Left ventricle myocardium inferior (tissue), 1 donor: ENCODE data around the gene GBP7. TPM values are rescaled to one million over a fixed set of nuclear protein-coding genes. Genes with fewer than 3 reads are reported as not detected.

Experiments
- DNase-seq: peaks from one replicate; pipeline ENCODE4 v3.0.0-alpha.2; 2020
- H3K27ac ChIP-seq: fragments of 200-600 bp; replicated peaks from 2 replicates; pipeline ENCODE4 v1.8.0; 2021
- H3K27me3 ChIP-seq: fragments of 200-600 bp; 2 replicates; pipeline ENCODE4 v1.8.0; 2021; ENCODE audit warnings: low read depth
- H3K36me3 ChIP-seq: fragments of 200-600 bp; 2 replicates; pipeline ENCODE4 v1.8.0; 2021
- H3K4me1 ChIP-seq: fragments of 200-600 bp; 2 replicates; pipeline ENCODE4 v1.8.0; 2021
- H3K4me3 ChIP-seq: fragments of 200-600 bp; 2 replicates; pipeline ENCODE4 v1.8.0; 2021; ENCODE audit warnings: mild to moderate bottlenecking, moderate library complexity
- H3K9me3 ChIP-seq: fragments of 200-600 bp; replicated peaks from 2 replicates; pipeline ENCODE4 v1.8.0; 2021
- CTCF ChIP-seq: fragments of 200-600 bp; IDR thresholded peaks from 2 replicates; pipeline ENCODE4 v1.8.0; 2021; ENCODE audit warnings: antibody characterized with exemption, mild to moderate bottlenecking, borderline replicate concordance
- intact Hi-C: fragments of 100-400 bp; cut with micrococcal nuclease; formaldehyde crosslinking; loops from one replicate; pipeline ENCODE4 v1.11.0; 2022
- total RNA-seq: library from RNA; stranded (reverse); fragmentation: NEBNext Ultra II Directional; extraction: Animal tissue kit (Norgen Biotek cat#: 25700); gene quantifications from one replicate; pipeline ENCODE4 v1.2.1, GENCODE V29; 2021
- donor health status: DM: no; HTN: yes; CAD: no; lungs with severe emphysema.

Gene GBP7
- total RNA-seq, 1 donor from 2014 or later: 0.11 TPM

GRCh38 chr1:89151047-89151446 lies 24.8 kb downstream of the GBP7 start:
- Histone ChIP-seq H3K4me3 (no peak overlapping the region), H3K9me3 (peaks cover 3% of the 10 kb centered on the region), H3K27ac (no peak overlapping the region), H3K4me1 (no peaks in the 10 kb centered on the region), H3K36me3 (no peaks in the 10 kb centered on the region), H3K27me3 (no peaks in the 10 kb centered on the region)
- intact Hi-C loops: no loop called here
- DNase-seq: no peak
- TF ChIP-seq CTCF: no peak

- no peak overlapping the region for H3K4me3 ChIP-seq
- no peak for TF ChIP-seq CTCF
- no peaks in the 10 kb centered on the region for H3K27me3 ChIP-seq
- no peaks in the 10 kb centered on the region for H3K9me3 ChIP-seq
- H3K36me3 ChIP-seq: no peaks in the 10 kb centered on the region
- no peak for DNase-seq
- no peaks in the 10 kb centered on the region for H3K4me1 ChIP-seq
- H3K27ac ChIP-seq: no peak overlapping the region
- intact Hi-C loops: no loop called here
Observed at GRCh38 chr1:89149976-89150375, 25.8 kb downstream of the GBP7 start.

DNA sequence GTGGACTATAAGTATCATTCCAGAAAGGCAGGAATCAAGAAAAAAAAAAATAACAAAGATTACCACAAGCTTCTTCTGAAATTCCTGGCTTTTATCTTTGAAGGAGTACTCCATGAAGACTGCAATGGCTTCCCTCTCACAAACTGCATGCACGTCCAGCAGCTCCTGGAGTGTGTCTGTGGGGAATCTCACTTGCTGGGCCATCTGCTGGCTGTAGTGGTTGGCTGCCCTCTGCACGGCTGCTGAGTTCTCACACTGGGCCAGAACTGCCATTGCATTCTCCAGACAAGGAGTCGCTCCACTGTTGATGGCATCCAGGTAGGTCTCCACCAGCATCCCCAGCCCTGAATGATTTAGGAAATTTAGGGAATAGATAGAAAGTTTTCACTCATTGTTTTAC lies 26.6 kb downstream of the GBP7 start:
- H3K27me3 ChIP-seq: no peaks in the 10 kb centered on the region
- H3K9me3 ChIP-seq: no peaks in the 10 kb centered on the region
- peak; percentile 40 for TF ChIP-seq CTCF
- intact Hi-C loops: no loop called here
- H3K36me3 ChIP-seq: no peaks in the 10 kb centered on the region
- H3K4me1 ChIP-seq: no peaks in the 10 kb centered on the region
- no peak overlapping the region for H3K4me3 ChIP-seq
- peak; percentile 25 for DNase-seq
- no peak overlapping the region for H3K27ac ChIP-seq

DNA sequence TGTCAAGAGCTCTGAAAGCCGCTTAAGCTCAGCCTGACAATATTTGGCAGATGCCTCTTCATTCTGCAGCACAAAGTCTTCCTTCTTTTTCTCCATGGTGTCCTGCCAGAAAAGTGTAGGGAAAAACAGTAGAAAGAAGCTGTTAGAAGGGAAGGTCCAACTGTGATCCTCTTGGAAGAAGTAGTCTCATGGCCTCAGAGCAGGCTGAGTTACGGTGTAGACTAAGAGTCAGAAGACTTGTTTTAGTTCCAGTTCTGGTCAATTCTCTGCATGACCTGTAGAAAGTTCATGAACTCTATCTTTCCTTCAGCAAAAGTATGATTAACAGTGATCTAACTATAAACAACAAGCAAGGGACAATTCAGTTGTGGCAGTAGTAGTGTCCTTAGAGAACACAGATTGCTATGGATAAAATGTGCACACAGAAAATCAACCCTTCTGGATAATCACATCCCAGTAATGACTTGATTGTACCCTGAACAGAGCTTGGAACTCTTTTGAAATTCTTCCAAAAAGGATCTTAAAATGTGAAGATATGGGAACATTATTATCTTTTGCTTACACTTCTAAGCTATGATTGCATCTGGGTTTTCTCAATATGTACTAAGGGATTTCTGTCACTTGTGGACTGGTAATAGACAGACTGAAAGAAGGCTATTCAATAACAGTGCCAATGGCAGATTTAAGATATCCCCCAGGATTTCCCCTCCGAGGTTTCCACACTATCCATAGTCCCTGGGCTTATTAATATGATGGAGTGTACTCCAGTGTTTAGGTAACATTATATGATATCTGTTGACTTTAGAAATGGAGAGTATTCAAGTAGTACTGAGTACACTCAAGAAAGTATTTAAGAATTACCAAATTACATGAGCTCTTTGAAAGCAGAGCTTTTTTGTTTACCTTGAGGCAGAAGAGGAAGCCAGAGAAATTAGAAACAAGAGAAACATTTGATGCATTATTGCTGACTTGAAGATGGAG lies 27.8 kb downstream of the GBP7 start:
- no peaks in the 10 kb centered on the region for H3K36me3 ChIP-seq
- DNase-seq: no peak
- no peak overlapping the region for H3K27ac ChIP-seq
- no peaks in the 10 kb centered on the region for H3K9me3 ChIP-seq
- no peak overlapping the region for H3K4me3 ChIP-seq
- no peaks in the 10 kb centered on the region for H3K4me1 ChIP-seq
- no peak for TF ChIP-seq CTCF
- intact Hi-C loops: no loop called here
- no peaks in the 10 kb centered on the region for H3K27me3 ChIP-seq

GRCh38 chr1:89146721-89147120 lies 29.1 kb downstream of the GBP7 start:
- Histone ChIP-seq H3K4me1 (no peaks in the 10 kb centered on the region), H3K4me3 (no peak overlapping the region), H3K27ac (no peak overlapping the region), H3K27me3 (no peaks in the 10 kb centered on the region), H3K36me3 (no peaks in the 10 kb centered on the region), H3K9me3 (no peaks in the 10 kb centered on the region)
- TF ChIP-seq CTCF: no peak
- intact Hi-C loops: no loop called here
- no peak for DNase-seq
